NOMO-1 treated with dmso at 0.1 percent for 144 hours (cell line): Measurements from ENCODE around the gene CSNK1D.

Experiments
- DNase-seq: peaks from one replicate; lab custom pipeline; 2025; ENCODE audit not compliant: unreplicated experiment; lab: John Stamatoyannopoulos, UW

The CSNK1D gene

GRCh38 chr17:82240506-82241182 lies 32.9 kb downstream of the CSNK1D start:
- no peak for DNase-seq

DNA sequence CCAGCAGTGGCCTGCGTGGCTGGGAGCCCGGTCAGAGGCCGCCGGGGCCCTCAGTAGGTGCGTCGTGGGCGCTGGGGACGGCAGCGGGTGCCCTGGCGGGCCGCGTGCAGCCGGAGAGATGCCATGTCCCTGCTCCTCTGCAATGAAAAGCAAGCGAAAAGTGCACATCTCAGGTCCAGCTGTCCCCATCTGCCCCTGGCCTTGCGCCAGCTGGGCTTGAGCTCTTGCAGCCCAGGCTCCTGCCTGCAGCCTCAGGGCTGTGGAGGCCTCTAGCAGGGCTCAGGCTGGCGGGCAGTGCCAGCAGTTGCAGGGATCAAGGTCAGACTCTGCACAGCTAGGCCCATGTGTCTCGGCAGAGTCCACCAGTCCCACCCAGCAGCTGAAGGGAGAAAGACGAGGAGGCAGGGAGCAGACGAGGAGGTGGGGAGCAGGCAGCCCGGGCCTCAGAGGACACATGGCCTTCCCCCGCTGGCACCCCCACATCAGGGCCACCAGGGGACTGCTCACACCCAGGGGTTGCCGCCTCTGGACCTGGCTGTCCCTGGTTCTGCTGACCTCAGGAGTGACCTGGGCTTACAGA lies 33.5 kb downstream of the CSNK1D start:
- no peak for DNase-seq

DNA sequence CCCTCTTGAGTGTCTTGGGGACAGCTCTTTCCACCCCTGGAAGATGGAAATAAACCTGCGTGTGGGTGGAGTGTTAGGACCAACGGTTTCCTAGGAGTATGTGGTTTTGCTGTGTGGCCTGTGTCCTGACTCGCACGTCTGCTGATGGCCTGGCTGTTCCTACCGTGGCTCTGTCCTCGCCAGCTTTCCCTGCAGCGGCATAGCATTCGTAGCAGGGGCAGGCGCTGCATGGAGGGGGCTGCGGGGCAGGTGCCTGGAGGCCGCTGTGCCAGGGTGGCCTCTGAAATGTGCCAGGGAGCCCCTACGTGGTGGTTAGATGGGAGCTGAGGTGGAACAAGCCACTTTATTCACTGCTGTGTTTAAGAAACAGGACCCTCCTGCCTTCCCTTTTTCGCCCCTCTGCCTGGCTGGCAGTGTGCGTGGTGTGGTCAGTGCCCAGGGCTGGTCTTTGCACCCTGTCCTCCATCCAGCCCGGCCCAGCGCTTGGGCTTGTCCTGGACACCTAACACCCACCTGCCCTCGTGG lies 34.0 kb downstream of the CSNK1D start:
- DNase-seq: no peak

DNA sequence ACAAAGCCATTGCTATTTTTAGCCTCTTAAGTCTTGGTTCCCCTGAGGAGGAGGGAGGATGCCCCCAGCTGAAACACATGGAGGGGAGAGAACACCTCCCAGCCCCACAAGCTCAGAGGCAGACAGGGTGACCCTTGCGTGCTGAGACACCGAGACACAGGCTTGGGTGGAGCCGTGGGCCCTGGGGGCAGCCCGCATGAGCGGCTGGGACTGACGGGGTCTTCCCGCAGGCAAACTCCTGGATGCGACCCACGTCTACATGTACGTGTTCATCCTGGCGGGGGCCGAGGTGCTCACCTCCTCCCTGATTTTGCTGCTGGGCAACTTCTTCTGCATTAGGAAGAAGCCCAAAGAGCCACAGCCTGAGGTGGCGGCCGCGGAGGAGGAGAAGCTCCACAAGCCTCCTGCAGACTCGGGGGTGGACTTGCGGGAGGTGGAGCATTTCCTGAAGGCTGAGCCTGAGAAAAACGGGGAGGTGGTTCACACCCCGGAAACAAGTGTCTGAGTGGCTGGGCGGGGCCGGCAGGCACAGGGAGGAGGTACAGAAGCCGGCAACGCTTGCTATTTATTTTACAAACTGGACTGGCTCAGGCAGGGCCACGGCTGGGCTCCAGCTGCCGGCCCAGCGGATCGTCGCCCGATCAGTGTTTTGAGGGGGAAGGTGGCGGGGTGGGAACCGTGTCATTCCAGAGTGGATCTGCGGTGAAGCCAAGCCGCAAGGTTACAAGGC lies 34.9 kb downstream of the CSNK1D start:
- no peak for DNase-seq

DNA sequence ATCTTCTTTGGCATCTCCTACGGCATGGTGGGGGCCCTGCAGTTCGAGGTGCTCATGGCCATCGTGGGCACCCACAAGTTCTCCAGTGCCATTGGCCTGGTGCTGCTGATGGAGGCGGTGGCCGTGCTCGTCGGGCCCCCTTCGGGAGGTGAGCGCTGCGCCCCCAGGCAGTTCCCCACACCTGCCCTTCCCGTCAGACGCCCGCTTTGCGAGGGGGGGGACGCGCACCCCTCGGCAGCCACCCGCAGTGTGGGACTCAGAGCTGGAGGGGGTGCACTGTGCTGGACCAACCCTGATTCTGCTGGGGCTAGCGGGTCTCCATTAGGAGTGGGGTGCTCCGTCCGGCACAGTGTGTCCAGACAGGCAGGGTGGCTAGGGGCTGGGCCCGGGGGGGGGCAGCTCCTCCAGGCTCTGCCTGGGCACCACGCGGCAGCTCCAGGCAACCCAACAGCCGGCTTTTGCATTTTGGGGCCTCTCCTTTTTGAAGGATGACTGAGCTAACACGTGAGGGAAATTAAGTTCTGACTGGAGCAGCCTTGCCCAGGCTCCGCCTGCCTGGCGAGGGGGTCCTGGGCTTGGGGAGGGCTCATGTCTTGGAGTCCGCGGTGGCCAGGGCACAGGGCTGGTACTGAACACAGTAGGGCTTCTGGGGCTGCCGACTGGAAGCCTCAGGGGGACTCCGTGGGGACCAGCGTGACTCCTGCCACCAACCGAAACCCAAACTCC lies 35.6 kb downstream of the CSNK1D start:
- no peak for DNase-seq

GRCh38 chr17:82237083-82237745 lies 36.3 kb downstream of the CSNK1D start:
- DNase-seq: no peak

DNA sequence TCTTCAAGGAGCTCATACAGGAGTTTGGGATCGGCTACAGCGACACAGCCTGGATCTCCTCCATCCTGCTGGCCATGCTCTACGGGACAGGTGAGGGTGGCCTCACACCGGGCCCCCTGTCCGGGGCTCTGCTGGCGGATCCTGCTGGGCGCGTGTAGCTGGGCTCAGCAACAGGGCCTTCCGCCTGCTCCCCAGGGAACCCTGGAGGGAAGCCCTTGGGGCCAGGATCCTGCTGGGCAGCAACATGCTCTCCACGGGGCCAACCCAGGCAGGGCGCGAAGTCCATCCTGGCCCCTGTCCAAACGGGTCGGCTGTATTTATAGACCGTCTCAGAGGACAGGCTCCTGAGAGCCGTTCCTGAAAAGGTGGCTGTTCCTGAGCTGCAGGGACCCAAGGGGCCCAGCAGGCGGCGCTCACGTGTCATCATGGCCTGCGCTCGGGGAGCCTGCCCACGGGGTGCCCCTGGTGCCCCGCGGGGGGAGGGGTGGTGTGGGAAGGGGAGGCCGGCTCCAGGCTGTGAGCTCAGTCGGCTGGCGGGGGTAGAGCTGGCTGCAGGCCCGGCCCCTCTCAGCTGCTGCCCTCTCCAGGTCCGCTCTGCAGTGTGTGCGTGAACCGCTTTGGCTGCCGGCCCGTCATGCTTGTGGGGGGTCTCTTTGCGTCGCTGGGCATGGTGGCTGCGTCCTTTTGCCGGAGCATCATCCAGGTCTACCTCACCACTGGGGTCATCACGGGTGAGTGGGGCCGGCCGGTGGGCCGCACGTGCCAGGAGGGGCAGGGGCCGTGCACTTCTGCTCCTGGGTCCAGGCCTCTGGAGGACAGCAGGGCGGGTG lies 37.1 kb downstream of the CSNK1D start:
- DNase-seq: peak; percentile 30

GRCh38 chr17:82235775-82236141 lies 37.7 kb downstream of the CSNK1D start:
- no peak for DNase-seq

- DNase-seq: no peak
These were observed 38.3 kb downstream of the CSNK1D start for GRCh38 chr17:82235056-82235774.

DNA sequence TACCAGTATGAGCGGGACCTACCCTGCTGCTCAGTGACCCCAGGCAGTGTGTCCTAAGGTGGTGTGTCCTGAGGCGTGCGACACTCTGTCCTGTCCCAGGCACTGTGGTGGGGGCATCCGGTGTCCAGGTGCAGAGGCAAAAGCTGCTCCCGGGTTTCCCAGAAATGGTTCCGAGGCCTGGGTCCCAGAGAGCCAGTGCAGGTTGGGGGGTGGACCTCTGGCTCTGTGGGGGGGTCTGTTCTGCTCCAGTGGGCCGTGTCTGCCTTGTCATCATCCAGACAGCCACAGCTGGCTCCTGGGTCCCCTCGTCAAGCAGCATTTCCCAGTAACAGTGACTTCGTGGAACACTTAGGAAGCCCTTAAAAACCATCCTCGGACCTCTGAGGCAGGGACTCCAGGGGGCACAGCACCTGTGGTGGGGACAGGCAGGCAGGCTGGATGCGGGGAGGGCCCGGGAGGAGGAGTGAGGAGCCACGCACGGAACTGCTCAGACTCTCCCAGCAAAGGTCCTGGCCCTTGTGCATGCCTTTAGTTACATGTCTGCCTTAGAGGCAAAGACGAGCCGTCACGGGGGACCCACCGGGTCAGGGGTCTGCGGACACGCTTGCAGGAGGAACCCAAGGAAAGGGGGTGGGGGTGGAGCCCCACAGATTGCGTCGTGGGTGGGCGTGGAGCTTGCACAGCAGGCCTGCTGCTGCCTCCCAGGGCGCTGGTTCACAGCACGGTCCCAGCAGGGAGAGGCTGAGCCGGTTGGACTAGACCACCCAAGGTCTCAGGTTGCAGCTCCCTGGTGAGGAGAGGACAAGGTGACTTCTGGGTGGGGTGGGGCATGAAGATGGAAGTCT lies 39.1 kb downstream of the CSNK1D start:
- no peak for DNase-seq

- DNase-seq: no peak
These were observed 40.4 kb downstream of the CSNK1D start for GRCh38 chr17:82232876-82233785.

GRCh38 chr17:82232322-82232820 lies 41.1 kb downstream of the CSNK1D start:
- no peak for DNase-seq

GRCh38 chr17:82231562-82232321 lies 41.8 kb downstream of the CSNK1D start:
- peak; percentile 68 for DNase-seq

- DNase-seq: no peak
These were observed 42.3 kb downstream of the CSNK1D start for GRCh38 chr17:82231312-82231561.

- DNase-seq: peak; percentile 88
These were observed 42.7 kb downstream of the CSNK1D start for GRCh38 chr17:82230609-82231311.
